Globus pallidus (tissue), 1 donor: ENCODE results near the gene MKX.
"Not testable (repeated sequence)": the region's sequence is repeated elsewhere in the genome, so short reads cannot be mapped to it uniquely, and the experiment has no call there.

ENCODE experiments used
- DNase-seq: peaks from one replicate; pipeline ENCODE4 v3.0.0-alpha.2; 2015; ENCODE audit warnings: low spot score

Gene MKX

DNA sequence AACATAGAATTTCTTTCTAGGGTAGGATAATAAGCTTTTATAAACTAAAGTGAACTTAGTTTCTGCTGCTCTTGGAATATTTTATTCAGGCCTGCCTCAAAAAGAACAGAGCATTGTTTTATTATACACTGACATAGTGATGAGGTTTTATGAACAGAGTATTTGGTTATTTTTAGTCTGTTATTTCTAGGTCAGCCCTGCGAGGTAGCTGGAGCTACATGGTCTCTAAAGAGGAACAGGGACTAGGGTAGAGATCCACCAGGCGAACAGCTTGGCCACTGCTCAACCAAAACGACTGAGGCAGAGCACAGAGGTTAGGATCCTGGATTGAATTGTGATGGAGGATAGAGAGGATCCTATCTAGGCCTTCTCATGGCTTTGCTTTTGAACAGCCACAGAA, 53.0 kb downstream of the MKX start:
- no peak for DNase-seq

GRCh38 chr10:27688991-27689390, 56.6 kb downstream of the MKX start:
- no peak for DNase-seq

DNA sequence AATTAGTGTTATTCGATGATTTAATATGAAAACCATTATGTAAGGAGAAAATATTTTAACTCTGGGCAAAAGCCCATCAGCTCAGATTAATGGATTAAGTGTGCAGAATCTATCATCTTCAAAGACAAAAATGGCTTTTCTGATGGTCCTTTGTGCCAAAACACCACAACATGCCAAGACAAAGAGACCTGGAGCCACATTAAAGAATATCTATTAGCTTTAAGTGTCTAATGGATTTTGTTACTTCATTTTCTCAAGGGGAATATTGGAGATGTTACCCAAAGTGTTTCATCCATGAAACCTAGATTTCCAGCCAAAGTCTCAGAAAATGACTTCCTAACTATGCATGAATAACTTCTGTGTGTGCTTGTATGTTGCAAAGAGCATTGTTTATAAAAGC, 57.3 kb downstream of the MKX start:
- no peak for DNase-seq

GRCh38 chr10:27687743-27688142, 57.9 kb downstream of the MKX start:
- DNase-seq = no peak

- no peak for DNase-seq
Observed at GRCh38 chr10:27687326-27687725, 58.3 kb downstream of the MKX start.

GRCh38 chr10:27685681-27686080, 59.9 kb downstream of the MKX start:
- no peak for DNase-seq

DNA sequence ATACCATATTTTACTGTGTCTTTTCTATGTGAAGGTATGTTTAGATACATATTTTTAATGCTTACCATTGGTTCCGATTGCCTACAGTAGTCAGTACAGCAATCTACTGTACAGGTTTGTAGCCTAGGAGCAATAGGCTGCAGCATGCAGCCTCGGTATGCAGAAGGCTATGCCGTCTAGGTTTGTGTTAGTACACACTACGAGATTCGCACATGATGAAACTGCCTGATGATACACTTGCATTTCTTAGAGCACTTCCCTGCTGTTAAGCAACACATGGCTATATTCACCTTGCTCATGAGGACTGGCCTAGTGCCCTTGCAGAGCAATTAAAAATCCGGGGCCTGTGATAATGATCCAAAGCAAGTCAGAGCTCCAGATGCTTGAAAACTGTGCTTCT, 62.4 kb downstream of the MKX start:
- DNase-seq = no peak

DNA sequence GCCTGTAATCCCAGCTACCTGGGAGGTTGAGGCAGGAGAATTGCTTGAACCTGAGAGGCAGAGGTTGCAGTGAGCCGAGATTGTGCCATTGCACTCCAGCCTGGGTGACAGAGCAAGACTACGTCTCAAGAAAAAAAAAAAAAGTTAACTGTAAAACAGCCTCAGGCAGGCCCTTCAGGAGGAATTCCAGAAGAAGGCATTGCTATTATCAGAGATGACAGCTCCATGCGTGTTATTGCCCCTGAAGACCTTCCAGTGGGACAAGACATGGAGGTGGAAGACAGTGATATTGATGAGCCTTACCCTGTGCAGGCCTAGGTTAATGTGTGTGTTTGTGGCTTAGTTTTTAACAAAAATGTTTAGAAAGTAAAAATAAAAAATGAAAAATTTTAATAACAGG, 63.8 kb downstream of the MKX start:
- not testable (repeated sequence) for DNase-seq

GRCh38 chr10:27680691-27681605, 64.7 kb downstream of the MKX start:
- DNase-seq = no peak

GRCh38 chr10:27680006-27680557, 65.5 kb downstream of the MKX start:
- peak; percentile 49 for DNase-seq

DNA sequence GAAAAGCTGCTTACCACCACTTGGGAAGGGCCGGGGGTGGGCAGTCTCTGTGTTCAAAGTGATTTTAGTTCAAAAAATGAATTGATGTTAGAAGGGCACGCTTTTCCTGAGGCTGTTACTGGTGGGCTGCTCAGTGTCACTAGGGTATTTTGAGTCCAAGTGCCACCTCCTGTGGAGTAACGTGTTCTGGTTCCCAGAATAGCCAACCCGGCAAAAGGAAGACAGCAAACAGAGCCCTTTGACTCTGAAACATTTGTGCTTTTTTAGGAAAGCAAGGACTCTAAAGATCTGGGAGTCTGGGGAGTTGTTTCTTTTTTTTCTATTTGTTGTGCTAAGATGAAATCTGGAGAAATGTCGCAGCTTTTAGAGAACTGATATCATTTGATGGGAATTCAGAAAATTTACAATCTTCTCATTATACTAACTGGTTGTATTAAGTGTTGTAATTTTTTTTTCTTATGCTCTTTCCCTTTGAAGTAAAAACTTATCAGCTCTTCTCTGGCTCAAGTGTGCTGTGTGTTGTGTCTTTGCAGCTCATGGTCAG, 66.2 kb downstream of the MKX start:
- no peak for DNase-seq

GRCh38 chr10:27678166-27678565, 67.5 kb downstream of the MKX start:
- DNase-seq = no peak

- DNase-seq = no peak
Observed at GRCh38 chr10:27673065-27673464, 72.6 kb downstream of the MKX start.

DNA sequence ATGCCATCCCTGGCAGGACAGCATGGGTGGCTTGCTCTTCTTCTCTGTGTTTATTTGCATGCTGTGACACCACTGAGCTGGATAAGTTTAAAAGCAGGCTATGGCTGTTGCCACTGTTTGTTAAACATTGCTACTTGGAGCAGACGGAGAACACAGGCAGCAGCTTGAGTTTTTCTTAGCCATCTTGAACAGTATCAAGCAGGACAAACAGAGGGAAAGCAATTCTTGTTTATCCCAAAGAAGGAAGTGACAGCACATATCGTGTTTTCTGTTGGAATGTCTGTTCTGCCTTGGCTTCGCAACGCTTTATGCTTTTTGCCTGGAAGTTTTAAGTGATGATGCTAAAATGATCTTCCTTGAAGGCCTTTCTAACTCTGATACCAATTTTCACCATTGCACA, 73.8 kb downstream of the MKX start:
- DNase-seq = no peak

DNA sequence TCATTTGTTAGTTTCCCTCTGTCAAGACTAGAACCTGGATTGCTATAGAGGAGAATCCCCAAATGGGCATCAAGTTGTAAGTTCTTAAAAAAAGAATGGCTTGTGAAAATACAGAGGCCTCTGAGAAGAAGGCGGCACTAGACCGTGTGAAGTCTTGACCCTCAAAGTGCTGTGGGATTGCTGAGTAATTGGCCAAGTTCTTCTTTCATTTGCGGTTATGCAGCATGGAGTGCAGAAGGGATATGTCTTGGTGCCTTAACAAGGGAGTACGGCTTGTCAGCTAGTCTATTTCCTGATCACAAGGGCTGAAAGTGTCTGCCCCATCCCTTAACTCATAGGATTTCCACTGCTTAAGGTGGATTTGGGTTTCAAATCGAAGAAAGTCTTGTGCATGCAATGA, 81.2 kb downstream of the MKX start:
- DNase-seq = no peak

DNA sequence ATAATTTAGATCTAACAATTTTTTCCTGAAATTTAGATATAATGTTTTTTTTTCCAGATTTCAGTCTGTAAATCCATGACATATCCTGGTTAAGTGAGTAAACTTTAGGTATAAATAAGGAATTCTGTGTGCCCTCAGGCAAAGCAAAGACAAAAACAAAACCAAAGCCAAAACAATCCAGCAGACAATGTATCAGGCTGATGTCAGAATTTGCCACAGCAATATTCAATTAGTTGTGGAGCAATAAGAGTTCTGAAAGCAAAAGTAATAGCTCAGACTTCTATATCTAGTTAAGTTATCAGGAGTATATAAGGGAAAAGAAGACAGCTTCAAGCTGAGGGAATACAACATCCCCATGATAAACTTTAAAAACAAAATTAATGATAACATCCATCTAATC, 82.0 kb downstream of the MKX start:
- no peak for DNase-seq

DNA sequence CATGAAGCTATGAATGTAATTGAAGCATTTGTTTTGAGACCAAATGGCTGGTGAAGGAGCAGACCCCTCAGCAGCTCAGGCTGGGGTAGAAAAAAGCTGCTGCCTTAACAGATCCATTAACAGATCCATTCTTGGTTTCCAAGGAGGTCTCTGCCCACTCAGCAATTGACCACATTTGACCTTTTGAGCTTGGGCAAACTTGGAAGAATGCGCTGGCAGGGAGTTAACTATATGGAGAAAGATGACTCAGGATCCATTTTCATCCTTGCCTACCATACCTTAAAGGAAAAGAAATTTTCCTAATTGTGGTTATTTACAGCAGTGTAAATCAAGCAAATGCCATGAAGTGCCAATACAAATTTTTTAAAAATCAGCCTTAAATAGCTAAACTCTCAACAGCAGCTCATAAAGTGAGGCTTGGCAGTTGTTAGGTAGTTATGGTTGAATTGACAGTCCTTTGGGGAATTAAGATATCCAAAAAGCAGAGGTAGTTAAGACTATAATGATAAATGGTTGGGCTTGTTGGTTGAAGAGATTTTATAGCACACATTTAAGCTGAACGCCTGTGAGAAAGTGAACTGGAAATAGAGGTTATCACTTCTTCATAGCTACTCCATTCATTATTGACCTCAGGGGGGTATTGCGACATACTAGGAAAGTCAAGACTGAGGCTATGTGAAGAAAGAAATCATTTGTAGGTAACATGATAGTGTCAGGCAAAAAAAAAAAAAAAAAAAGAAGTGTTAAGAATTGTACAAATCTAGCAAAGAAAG, 83.9 kb downstream of the MKX start:
- no peak for DNase-seq

GRCh38 chr10:27660711-27661110, 84.9 kb downstream of the MKX start:
- DNase-seq = no peak

DNA sequence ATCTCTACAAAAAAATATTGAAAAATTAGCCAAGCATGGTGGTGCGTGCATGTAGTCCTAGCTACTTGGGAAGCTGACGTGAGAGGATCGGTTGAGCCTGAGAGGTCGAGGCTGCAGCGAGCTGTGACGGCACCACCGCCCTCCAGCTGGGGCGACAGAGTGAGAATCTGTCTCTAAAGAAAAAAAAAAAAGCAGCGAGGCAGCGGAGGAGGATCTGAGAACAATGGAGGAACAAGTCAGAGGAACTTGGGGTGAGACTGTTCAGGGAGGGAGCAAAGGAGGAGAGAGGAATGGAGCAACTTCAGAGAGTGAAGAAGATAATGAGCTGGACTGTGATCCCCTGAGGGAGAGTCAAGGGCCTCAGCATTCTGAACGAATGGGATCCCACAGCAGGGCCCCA, 85.4 kb downstream of the MKX start:
- no peak for DNase-seq

- DNase-seq = no peak
Observed at GRCh38 chr10:27659786-27660185, 85.8 kb downstream of the MKX start.

- no peak for DNase-seq
Observed at GRCh38 chr10:27658788-27659187, 86.8 kb downstream of the MKX start.

- DNase-seq = no peak
Observed at GRCh38 chr10:27655296-27655695, 90.3 kb downstream of the MKX start.

DNA sequence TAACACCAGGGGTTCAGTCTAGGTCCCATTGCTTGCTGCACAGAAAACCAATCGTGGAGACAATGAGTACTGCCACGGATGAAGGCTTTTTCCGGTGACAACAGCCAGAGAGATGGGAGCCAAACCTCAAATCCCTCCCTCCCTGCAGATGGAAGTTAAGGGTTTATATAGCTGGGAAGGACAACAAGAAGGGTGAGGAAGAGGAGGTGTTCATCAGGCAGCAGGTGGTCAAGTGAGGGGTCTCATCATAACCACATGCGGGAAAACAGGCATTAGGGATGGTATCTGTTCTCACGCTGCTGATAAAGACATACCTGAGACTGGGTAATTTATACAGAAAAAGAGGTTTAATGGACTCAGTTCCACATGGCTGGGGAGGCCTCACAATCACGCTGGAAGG, 91.3 kb downstream of the MKX start:
- no peak for DNase-seq
